PC-9 (cell line): ENCODE measurements around the gene CYP27C1. TPM values are rescaled to one million over a fixed set of nuclear protein-coding genes. Genes with fewer than 3 reads are reported as not detected.

Experiments used
- BruUV-seq: library from RNA; stranded (reverse); fragments of 400-500 nt; replicated peaks from 2 replicates; lab custom pipeline; 2021; lab: Mats Ljungman, UMichigan
- CTCF ChIA-PET: fragments of 300-600 bp; sonication (Branson Sonifier 250); formaldehyde crosslinking; loops from one replicate; lab custom pipeline; 2022; ENCODE audit warnings: antibody characterized with exemption; lab: Charles Lee
- POLR2A ChIA-PET: fragments of 300-600 bp; sonication (Branson Sonifier 250); formaldehyde crosslinking; loops from one replicate; lab custom pipeline; 2022; ENCODE audit warnings: antibody characterized with exemption; ENCODE audit not compliant: unreplicated experiment; lab: Charles Lee
- DNase-seq, 2 experiments: peaks; one replicate each; pipeline versions ENCODE4 v3.0.0 to v3.0.0-alpha.2; 2015 to 2022; ENCODE audit warnings: mixed read lengths in 1 of 2
- H2AFZ ChIP-seq: fragments of 200-600 bp; sonication (generic); 2 replicates; pipeline ENCODE4 v1.8.1; 2017; ENCODE audit warnings: antibody characterized with exemption
- H3F3A ChIP-seq: fragments of 200-600 bp; sonication (generic); 2 replicates; pipeline ENCODE4 v1.8.1; 2017; ENCODE audit warnings: antibody characterized with exemption, mild to moderate bottlenecking, low read depth; ENCODE audit not compliant: insufficient read depth
- H3K27ac ChIP-seq: fragments of 200-600 bp; sonication (generic); 2 replicates; pipeline ENCODE4 v1.6.1; 2016; ENCODE audit warnings: mixed run types
- H3K27me3 ChIP-seq: fragments of 200-600 bp; sonication (generic); 2 replicates; pipeline ENCODE4 v1.6.1; 2016; ENCODE audit warnings: low read depth, mixed run types; ENCODE audit not compliant: insufficient read depth
- H3K36me3 ChIP-seq: fragments of 200-600 bp; sonication (generic); 2 replicates; pipeline ENCODE4 v1.6.1; 2016; ENCODE audit warnings: low read depth, mixed run types
- H3K4me1 ChIP-seq: fragments of 200-600 bp; sonication (generic); replicated peaks from 2 replicates; pipeline ENCODE4 v1.6.1; 2016; ENCODE audit warnings: mixed run types; ENCODE audit not compliant: insufficient read depth
- H3K4me2 ChIP-seq: fragments of 200-600 bp; sonication (generic); 2 replicates; pipeline ENCODE4 v1.6.1; 2017; ENCODE audit warnings: mixed run types
- H3K4me3 ChIP-seq: fragments of 200-600 bp; sonication (generic); 2 replicates; pipeline ENCODE4 v1.6.1; 2016; ENCODE audit warnings: mixed run types
- H3K79me2 ChIP-seq: fragments of 200-600 bp; sonication (generic); 2 replicates; pipeline ENCODE4 v1.6.1; 2017; ENCODE audit warnings: low read depth, mixed run types
- H3K9me2 ChIP-seq: fragments of 200-600 bp; sonication (generic); 2 replicates; pipeline ENCODE4 v1.8.1; 2017; ENCODE audit warnings: mild to moderate bottlenecking; ENCODE audit not compliant: insufficient read depth
- H3K9me3 ChIP-seq: fragments of 200-600 bp; sonication (generic); 2 replicates; pipeline ENCODE4 v1.8.1; 2016; ENCODE audit warnings: low read depth; ENCODE audit not compliant: insufficient read depth
- H4K20me1 ChIP-seq: fragments of 200-600 bp; sonication (generic); 2 replicates; pipeline ENCODE4 v1.8.1; 2017; ENCODE audit not compliant: insufficient read depth
- EZH2 ChIP-seq: fragments of 200-600 bp; sonication (generic); IDR thresholded peaks from 2 replicates; pipeline ENCODE4 v1.8.0; 2017; ENCODE audit warnings: antibody characterized with exemption, low read depth
- intact Hi-C: fragments of 100-400 bp; cut with micrococcal nuclease; formaldehyde crosslinking; loops from one replicate; pipeline ENCODE4 v1.10.0; 2022; ENCODE audit not compliant: unreplicated experiment
- total RNA-seq: library from RNA; stranded (reverse); gene quantifications from 2 replicates; pipeline ENCODE4 v1.2.3, GENCODE V29; 2021
- TF ChIP-seq, protein P1 (sequence below): fragments of 200-600 bp; sonication (generic); conservative IDR thresholded peaks from 2 replicates; pipeline ENCODE4 v1.6.1; 2017; ENCODE audit warnings: mixed run types, antibody characterized with exemption, mild to moderate bottlenecking, moderate library complexity

CYP27C1 gene
- total RNA-seq, 1 experiment from 2014 or later, result 0.94 TPM

- Histone ChIP-seq H3K9me3 (no peaks in the 10 kb centered on the region), H3K4me3 (no peak overlapping the region), H3K4me2 (no peak overlapping the region), H3K79me2 (no peaks in the 10 kb centered on the region), H4K20me1 (no peaks in the 10 kb centered on the region), H3K36me3 (no peaks in the 10 kb centered on the region), H2AFZ (no peak overlapping the region), H3K9me2 (no peaks in the 10 kb centered on the region), H3F3A (peaks cover 13% of the 10 kb centered on the region), H3K4me1 (peaks cover 43% of the 10 kb centered on the region), H3K27ac (no peak overlapping the region), H3K27me3 (no peaks in the 10 kb centered on the region)
- ChIA-PET POLR2A (no interaction called here), CTCF (no interaction called here)
- no peak for DNase-seq
- BruUV-seq, result no TSS peak
- TF ChIP-seq, protein P1, sequence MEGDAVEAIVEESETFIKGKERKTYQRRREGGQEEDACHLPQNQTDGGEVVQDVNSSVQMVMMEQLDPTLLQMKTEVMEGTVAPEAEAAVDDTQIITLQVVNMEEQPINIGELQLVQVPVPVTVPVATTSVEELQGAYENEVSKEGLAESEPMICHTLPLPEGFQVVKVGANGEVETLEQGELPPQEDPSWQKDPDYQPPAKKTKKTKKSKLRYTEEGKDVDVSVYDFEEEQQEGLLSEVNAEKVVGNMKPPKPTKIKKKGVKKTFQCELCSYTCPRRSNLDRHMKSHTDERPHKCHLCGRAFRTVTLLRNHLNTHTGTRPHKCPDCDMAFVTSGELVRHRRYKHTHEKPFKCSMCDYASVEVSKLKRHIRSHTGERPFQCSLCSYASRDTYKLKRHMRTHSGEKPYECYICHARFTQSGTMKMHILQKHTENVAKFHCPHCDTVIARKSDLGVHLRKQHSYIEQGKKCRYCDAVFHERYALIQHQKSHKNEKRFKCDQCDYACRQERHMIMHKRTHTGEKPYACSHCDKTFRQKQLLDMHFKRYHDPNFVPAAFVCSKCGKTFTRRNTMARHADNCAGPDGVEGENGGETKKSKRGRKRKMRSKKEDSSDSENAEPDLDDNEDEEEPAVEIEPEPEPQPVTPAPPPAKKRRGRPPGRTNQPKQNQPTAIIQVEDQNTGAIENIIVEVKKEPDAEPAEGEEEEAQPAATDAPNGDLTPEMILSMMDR, result no peak
- no peak for TF ChIP-seq EZH2
- intact Hi-C loops, result no loop called here
These were observed 61.3 kb downstream of the CYP27C1 start for GRCh38 chr2:127158614-127159290.

DNA sequence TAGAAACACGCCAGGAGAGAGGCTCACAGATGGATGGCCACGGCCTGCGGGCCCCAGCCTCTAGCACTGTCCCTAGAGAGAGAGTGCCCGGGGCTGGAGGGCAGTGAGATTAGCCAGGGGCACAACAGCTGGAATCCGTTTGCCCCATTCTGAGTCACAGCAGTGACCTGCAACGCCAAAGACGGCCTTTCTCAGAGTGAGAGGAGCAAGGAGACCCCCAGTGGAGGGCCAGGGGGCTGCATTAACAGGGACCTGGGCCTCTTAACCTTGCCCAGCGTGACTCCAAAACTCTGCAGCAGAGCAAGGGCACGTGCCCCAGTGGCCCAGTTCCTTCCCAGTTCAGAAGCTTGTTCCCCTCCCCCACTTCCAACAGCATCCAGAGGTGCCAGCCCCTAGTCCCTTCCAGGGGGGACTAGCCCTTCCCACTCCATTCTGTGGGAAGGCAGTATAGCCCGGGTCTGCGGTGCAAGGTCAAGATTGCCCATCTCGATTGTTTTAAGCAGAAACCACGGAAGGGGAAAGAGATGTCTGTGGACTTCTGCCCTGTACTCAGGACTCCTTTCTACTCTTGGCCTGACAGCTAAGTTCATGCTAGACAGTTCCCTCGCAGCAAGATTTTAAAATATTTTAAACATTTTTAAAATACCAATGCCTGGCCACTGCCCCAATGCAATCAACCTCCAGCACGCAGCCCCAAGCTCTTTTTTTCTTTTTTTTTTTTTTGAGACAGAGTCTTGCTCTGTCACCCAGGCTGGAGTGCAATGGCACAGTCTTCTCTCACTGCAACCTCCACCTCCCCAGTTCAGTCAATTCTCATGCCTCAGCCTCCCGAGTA is 62.2 kb downstream of the CYP27C1 start:
- intact Hi-C loops, result no loop called here
- no TSS peak for BruUV-seq
- Histone ChIP-seq H3F3A (peaks cover 16% of the 10 kb centered on the region), H3K4me2 (no peak overlapping the region), H3K27ac (no peak overlapping the region), H3K9me3 (no peaks in the 10 kb centered on the region), H3K36me3 (no peaks in the 10 kb centered on the region), H2AFZ (no peak overlapping the region), H3K79me2 (no peaks in the 10 kb centered on the region), H3K4me1 (peaks cover 46% of the 10 kb centered on the region), H3K4me3 (no peak overlapping the region), H3K27me3 (no peaks in the 10 kb centered on the region), H4K20me1 (no peaks in the 10 kb centered on the region), H3K9me2 (no peaks in the 10 kb centered on the region)
- no peak for DNase-seq
- CTCF ChIA-PET, result interaction anchor here (0.6 kb wide), 1 partner anchor 92 kb away, joined by 4 read pairs; no protein-coding TSS in a partner anchor
- no peak for TF ChIP-seq EZH2
- TF ChIP-seq, protein P1, result no peak
- POLR2A ChIA-PET, result no interaction called here

DNA sequence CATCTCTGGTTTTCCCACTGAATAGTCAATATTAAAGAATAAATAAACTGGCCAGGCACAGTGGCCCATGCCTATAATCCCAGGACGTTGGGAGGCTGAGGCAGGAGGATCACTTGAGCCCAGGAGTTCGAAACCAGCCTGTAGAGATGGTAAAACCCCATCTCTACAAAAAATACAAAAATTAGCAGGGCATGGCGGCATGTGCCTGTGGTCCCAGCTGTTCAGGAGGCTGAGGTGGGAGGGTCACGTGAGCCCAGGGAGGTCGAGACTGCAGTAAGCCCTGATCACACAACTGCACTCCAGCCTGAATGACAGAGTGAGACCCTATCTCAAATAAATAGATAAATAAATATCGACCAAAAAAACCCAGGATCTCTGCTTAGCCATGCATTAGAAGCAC is 63.0 kb downstream of the CYP27C1 start:
- intact Hi-C loops, result no loop called here
- ChIA-PET CTCF (no interaction called here), POLR2A (no interaction called here)
- TF ChIP-seq, protein P1, result no peak
- TF ChIP-seq EZH2, result no peak
- Histone ChIP-seq H2AFZ (no peak overlapping the region), H3K27ac (no peak overlapping the region), H3F3A (peaks cover 23% of the 10 kb centered on the region), H3K36me3 (no peaks in the 10 kb centered on the region), H3K27me3 (no peaks in the 10 kb centered on the region), H3K4me3 (no peak overlapping the region), H3K4me1 (peaks cover 51% of the 10 kb centered on the region), H3K9me3 (no peaks in the 10 kb centered on the region), H4K20me1 (no peaks in the 10 kb centered on the region), H3K4me2 (no peak overlapping the region), H3K79me2 (no peaks in the 10 kb centered on the region), H3K9me2 (no peaks in the 10 kb centered on the region)
- BruUV-seq, result no TSS peak
- no peak for DNase-seq
